Measurements from ENCODE around the gene POLE3. TPM values are rescaled to one million over a fixed set of nuclear protein-coding genes. Genes with fewer than 3 reads are reported as not detected.

The POLE3 gene
- polyA plus RNA-seq, 3 donors: 36.1 to 113 (median 92.1) TPM

- Mint-ChIP-seq H3K27ac (no peak overlapping the region), H3K4me1 (peaks cover 16% of the 10 kb centered on the region), H3K27me3 (ENCODE audit: low read depth in 3 of 3) (peaks cover 0 to 1% (median 0%) of the 10 kb centered on the region in 3 donors), H3K9me3 (no peaks in the 10 kb centered on the region), H3K4me3 (no peak overlapping the region), H3K36me3 (peaks cover 8 to 20% of the 10 kb centered on the region in 2 donors)
- no peak for DNase-seq
- no peak for TF ChIP-seq CTCF (IDR thresholded peaks at IDR 0.05)
- Histone ChIP-seq H3K9me3 (replicated peaks in 1 of 2; ENCODE audit: control insufficient read depth in 1 of 2, insufficient read depth in 1 of 2, low read length in 2 of 2) (no peaks in the 10 kb centered on the region), H3K36me3 (replicated peaks in 1 of 2; ENCODE audit: control insufficient read depth in 1 of 2, insufficient read depth in 2 of 2, low read length in 2 of 2) (peaks cover 9 to 21% of the 10 kb centered on the region in 2 donors), H3K27ac (ENCODE audit: low read depth in 1 of 2, low read length in 2 of 2) (no peak overlapping the region), H3K27me3 (ENCODE audit: control insufficient read depth in 2 of 2, insufficient read depth in 2 of 2, low read length in 2 of 2) (no peaks in the 10 kb centered on the region), H2AFZ (ENCODE audit: insufficient read depth, low read depth, low read length, poor library complexity, severe bottlenecking) (no peak overlapping the region), H4K20me1 (ENCODE audit: insufficient read depth, low read length) (no peaks in the 10 kb centered on the region), H3K4me3 (replicated peaks in 1 of 3; ENCODE audit: low read depth in 2 of 3, low read length in 3 of 3) (no peak overlapping the region), H3K4me1 (ENCODE audit: control insufficient read depth in 1 of 2, insufficient read depth in 2 of 2, low read length in 2 of 2) (peaks cover 11 to 16% of the 10 kb centered on the region in 2 donors), H3K79me2 (ENCODE audit: insufficient read depth, low read length) (no peaks in the 10 kb centered on the region), H3K4me2 (replicated peaks; ENCODE audit: extremely low read depth, low read length, poor library complexity, severe bottlenecking) (no peak overlapping the region), H3K9ac (ENCODE audit: insufficient read depth, low read length, poor library complexity, severe bottlenecking) (no peak overlapping the region)
- WGBS (ENCODE audit: insufficient coverage): 92% methylated on average over 8 of the region's 11 CpGs
- intact Hi-C loops (cut with micrococcal nuclease): no loop called here
These were observed 40.7 kb downstream of the POLE3 start for GRCh38 chr9:113369855-113370140.

- H3K27ac Mint-ChIP-seq: no peak overlapping the region
- no peaks in the 10 kb centered on the region for H3K27me3 ChIP-seq (ENCODE audit: control insufficient read depth in 2 of 2, insufficient read depth in 2 of 2, low read length in 2 of 2)
- H3K4me3 Mint-ChIP-seq: no peak overlapping the region
- no peak for DNase-seq
- H2AFZ ChIP-seq (ENCODE audit: insufficient read depth, low read depth, low read length, poor library complexity, severe bottlenecking): no peak overlapping the region
- H4K20me1 ChIP-seq (ENCODE audit: insufficient read depth, low read length): no peaks in the 10 kb centered on the region
- 93% methylated on average over 10 of the region's 13 CpGs for WGBS (ENCODE audit: insufficient coverage)
- H3K27me3 Mint-ChIP-seq (ENCODE audit: low read depth in 3 of 3): peaks cover 0 to 1% (median 0%) of the 10 kb centered on the region in 3 donors
- H3K4me1 ChIP-seq (ENCODE audit: control insufficient read depth in 1 of 2, insufficient read depth in 2 of 2, low read length in 2 of 2): peaks cover 11 to 16% of the 10 kb centered on the region in 2 donors
- H3K4me2 ChIP-seq (replicated peaks; ENCODE audit: extremely low read depth, low read length, poor library complexity, severe bottlenecking): no peak overlapping the region
- peaks cover 7 to 17% of the 10 kb centered on the region in 2 donors for H3K36me3 ChIP-seq (replicated peaks in 1 of 2; ENCODE audit: control insufficient read depth in 1 of 2, insufficient read depth in 2 of 2, low read length in 2 of 2)
- no peak overlapping the region for H3K27ac ChIP-seq (ENCODE audit: low read depth in 1 of 2, low read length in 2 of 2)
- H3K79me2 ChIP-seq (ENCODE audit: insufficient read depth, low read length): no peaks in the 10 kb centered on the region
- H3K4me3 ChIP-seq (replicated peaks in 1 of 3; ENCODE audit: low read depth in 2 of 3, low read length in 3 of 3): no peak overlapping the region
- no peaks in the 10 kb centered on the region for H3K9me3 ChIP-seq (replicated peaks in 1 of 2; ENCODE audit: control insufficient read depth in 1 of 2, insufficient read depth in 1 of 2, low read length in 2 of 2)
- intact Hi-C loops (cut with micrococcal nuclease): no loop called here
- no peaks in the 10 kb centered on the region for H3K9me3 Mint-ChIP-seq
- H3K36me3 Mint-ChIP-seq: peaks cover 4 to 17% of the 10 kb centered on the region in 2 donors
- H3K9ac ChIP-seq (ENCODE audit: insufficient read depth, low read length, poor library complexity, severe bottlenecking): no peak overlapping the region
- H3K4me1 Mint-ChIP-seq: peaks cover 16% of the 10 kb centered on the region
- no peak for TF ChIP-seq CTCF (IDR thresholded peaks at IDR 0.05)
These were observed 41.3 kb downstream of the POLE3 start for GRCh38 chr9:113368982-113369854.
